Mesenchymal stem cell (in vitro differentiated cells and primary cell): ENCODE measurements around the gene GJA5.

Experiments used
- DNase-seq: peaks from one replicate; pipeline ENCODE4 v3.0.0-alpha.2; 2013
- H2AFZ ChIP-seq: one replicate; pipeline ENCODE4 v1.6.1; 2013; ENCODE audit warnings: low read depth, mild to moderate bottlenecking, control low read depth, inconsistent platforms, low read length, moderate library complexity
- H2AK5ac ChIP-seq: 2 replicates; pipeline ENCODE4 v1.6.1; 2013; ENCODE audit warnings: low read length, moderate library complexity, mild to moderate bottlenecking, inconsistent platforms; ENCODE audit not compliant: severe bottlenecking
- H2BK120ac ChIP-seq: one replicate; pipeline ENCODE4 v1.6.1; 2013; ENCODE audit warnings: low read depth, mild to moderate bottlenecking, inconsistent platforms, low read length, moderate library complexity
- H2BK12ac ChIP-seq, 2 experiments: one replicate each; pipeline ENCODE4 v1.6.1; 2013; ENCODE audit warnings: inconsistent platforms in 2 of 2, low read length in 2 of 2, mild to moderate bottlenecking in 2 of 2, moderate library complexity in 2 of 2, control low read depth in 1 of 2
- H2BK15ac ChIP-seq: one replicate; pipeline ENCODE4 v1.6.1; 2013; ENCODE audit warnings: mild to moderate bottlenecking, low read depth, inconsistent platforms; ENCODE audit not compliant: poor library complexity, severe bottlenecking
- H2BK5ac ChIP-seq: 2 replicates; pipeline ENCODE4 v1.6.1; 2013; ENCODE audit warnings: low read depth, mild to moderate bottlenecking, low read length, control low read depth, inconsistent platforms; ENCODE audit not compliant: poor library complexity, severe bottlenecking
- H3K14ac ChIP-seq, 2 experiments: one replicate each; pipeline ENCODE4 v1.6.1; 2013; ENCODE audit warnings: inconsistent platforms in 2 of 2, low read length in 2 of 2, control low read depth in 1 of 2, mild to moderate bottlenecking in 1 of 2, moderate library complexity in 1 of 2
- H3K18ac ChIP-seq, 2 experiments: one replicate each; pipeline ENCODE4 v1.6.1; 2013; ENCODE audit warnings: inconsistent platforms in 2 of 2, low read length in 2 of 2, control low read depth in 1 of 2, low read depth in 1 of 2, mild to moderate bottlenecking in 1 of 2
- H3K23ac ChIP-seq, 2 experiments: one replicate each; pipeline ENCODE4 v1.6.1; 2013; ENCODE audit warnings: inconsistent platforms in 2 of 2, low read length in 2 of 2, mild to moderate bottlenecking in 2 of 2, moderate library complexity in 2 of 2, control low read depth in 1 of 2
- H3K27ac ChIP-seq: 2 replicates; pipeline ENCODE4 v1.5.1; 2013; ENCODE audit warnings: mild to moderate bottlenecking, moderate library complexity, low read length, control low read depth, inconsistent platforms; ENCODE audit not compliant: poor library complexity, severe bottlenecking
- H3K27me3 ChIP-seq, 2 experiments: 2 replicates each; pipeline versions ENCODE4 v1.6.1 to v1.7.0; 2013; ENCODE audit warnings: low read length in 2 of 2, mild to moderate bottlenecking in 2 of 2, moderate library complexity in 2 of 2, control low read depth in 1 of 2, inconsistent platforms in 1 of 2; ENCODE audit not compliant: control insufficient read depth in 1 of 2, insufficient read depth in 1 of 2
- H3K36me3 ChIP-seq, 2 experiments: 2 replicates each; pipeline versions ENCODE4 v1.6.1 to v1.7.0; 2013; ENCODE audit warnings: low read length in 2 of 2, control low read depth in 1 of 2, inconsistent platforms in 1 of 2, low read depth in 1 of 2, mild to moderate bottlenecking in 1 of 2; ENCODE audit not compliant: insufficient read depth in 2 of 2, control insufficient read depth in 1 of 2
- H3K4ac ChIP-seq, 2 experiments: one replicate each; pipeline ENCODE4 v1.6.1; 2013; ENCODE audit warnings: inconsistent platforms in 2 of 2, low read length in 2 of 2, mild to moderate bottlenecking in 2 of 2, moderate library complexity in 2 of 2, control low read depth in 1 of 2, low read depth in 1 of 2
- H3K4me1 ChIP-seq: 2 replicates; pipeline ENCODE4 v1.6.1; 2013; ENCODE audit warnings: low read depth, low read length, control low read depth; ENCODE audit not compliant: control insufficient read depth, insufficient read depth
- H3K4me2 ChIP-seq: 2 replicates; pipeline ENCODE4 v1.6.1; 2013; ENCODE audit warnings: low read length, mild to moderate bottlenecking, inconsistent platforms; ENCODE audit not compliant: poor library complexity, severe bottlenecking
- H3K4me3 ChIP-seq, 2 experiments: 2 replicates each; pipeline versions ENCODE4 v1.5.1 to v1.7.0; 2013; ENCODE audit warnings: low read length in 2 of 2, mild to moderate bottlenecking in 2 of 2, control low read depth in 1 of 2, low read depth in 1 of 2; ENCODE audit not compliant: insufficient read depth in 1 of 2
- H3K79me1 ChIP-seq: replicated peaks from 2 replicates; pipeline ENCODE4 v1.6.1; 2013; ENCODE audit warnings: mild to moderate bottlenecking, control low read depth, low read length, inconsistent platforms; ENCODE audit not compliant: poor library complexity, severe bottlenecking
- H3K9ac ChIP-seq: 2 replicates; pipeline ENCODE4 v1.7.0; 2013; ENCODE audit warnings: mild to moderate bottlenecking, low read length, moderate library complexity
- H3K9me3 ChIP-seq: 2 replicates; pipeline ENCODE4 v1.7.0; 2013; ENCODE audit warnings: mild to moderate bottlenecking, low read length; ENCODE audit not compliant: control insufficient read depth
- H4K8ac ChIP-seq: one replicate; pipeline ENCODE4 v1.6.1; 2013; ENCODE audit warnings: inconsistent platforms, mild to moderate bottlenecking, low read length, moderate library complexity
- H4K91ac ChIP-seq: one replicate; pipeline ENCODE4 v1.6.1; 2013; ENCODE audit warnings: mild to moderate bottlenecking, low read length, inconsistent platforms
- WGBS: methylation state at CpG from one replicate; pipeline ENCODE4 v1.1.7; 2013; ENCODE audit warnings: mixed read lengths; 5-methylcytosine and 5-hydroxymethylcytosine counted together

Gene GJA5

GRCh38 chr1:147752511-147752910 is 7.9 kb downstream of the GJA5 start:
- Histone ChIP-seq H3K27me3 (peaks cover 0 to 4% of the 10 kb centered on the region in 2 experiments), H2BK5ac (no peak overlapping the region), H3K79me1 (no peaks in the 10 kb centered on the region), H3K4me1 (no peaks in the 10 kb centered on the region), H2AFZ (no peak overlapping the region), H4K8ac (no peak overlapping the region), H3K23ac (no peak overlapping the region), H4K91ac (no peak overlapping the region), H2BK12ac (no peak overlapping the region), H2BK120ac (no peak overlapping the region), H3K36me3 (no peaks in the 10 kb centered on the region), H3K4ac (no peak overlapping the region), H3K9me3 (no peaks in the 10 kb centered on the region), H3K27ac (no peak overlapping the region), H3K9ac (no peak overlapping the region), H3K14ac (no peak overlapping the region), H3K4me2 (no peak overlapping the region), H3K4me3 (no peak overlapping the region), H2BK15ac (no peak overlapping the region), H2AK5ac (no peak overlapping the region), H3K18ac (no peak overlapping the region)
- WGBS = 83% methylated on average over 3 of the region's 7 CpGs
- DNase-seq = no peak

GRCh38 chr1:147751346-147751745 is 9.1 kb downstream of the GJA5 start:
- Histone ChIP-seq H4K8ac (no peak overlapping the region), H3K4me2 (no peak overlapping the region), H3K23ac (no peak overlapping the region), H3K27ac (no peak overlapping the region), H3K27me3 (peaks cover 0 to 5% of the 10 kb centered on the region in 2 experiments), H3K18ac (no peak overlapping the region), H3K9ac (no peak overlapping the region), H2BK5ac (no peak overlapping the region), H2AK5ac (no peak overlapping the region), H3K9me3 (no peaks in the 10 kb centered on the region), H2BK15ac (no peak overlapping the region), H2BK120ac (no peak overlapping the region), H3K14ac (no peak overlapping the region), H3K79me1 (no peaks in the 10 kb centered on the region), H3K36me3 (no peaks in the 10 kb centered on the region), H3K4me3 (no peak overlapping the region), H2AFZ (no peak overlapping the region), H4K91ac (no peak overlapping the region), H3K4ac (no peak overlapping the region), H3K4me1 (no peaks in the 10 kb centered on the region), H2BK12ac (no peak overlapping the region)
- no peak for DNase-seq
- WGBS = 82% methylated on average over 5 of the region's 5 CpGs

GRCh38 chr1:147750618-147751217 is 9.7 kb downstream of the GJA5 start:
- H3K4me2 ChIP-seq = no peak overlapping the region
- no peaks in the 10 kb centered on the region for H3K79me1 ChIP-seq
- no peak overlapping the region for H2BK15ac ChIP-seq
- DNase-seq = no peak
- no peak overlapping the region for H3K4me3 ChIP-seq
- no peak overlapping the region for H2AK5ac ChIP-seq
- H2BK12ac ChIP-seq = no peak overlapping the region
- H2BK120ac ChIP-seq = no peak overlapping the region
- no peaks in the 10 kb centered on the region for H3K9me3 ChIP-seq
- H3K23ac ChIP-seq = no peak overlapping the region
- peaks cover 0 to 5% of the 10 kb centered on the region in 2 experiments for H3K27me3 ChIP-seq
- H4K91ac ChIP-seq = no peak overlapping the region
- no peak overlapping the region for H3K27ac ChIP-seq
- no peak overlapping the region for H3K14ac ChIP-seq
- H3K36me3 ChIP-seq = no peaks in the 10 kb centered on the region
- H3K4me1 ChIP-seq = no peaks in the 10 kb centered on the region
- no peak overlapping the region for H3K18ac ChIP-seq
- no peak overlapping the region for H4K8ac ChIP-seq
- no peak overlapping the region for H3K4ac ChIP-seq
- H2AFZ ChIP-seq = no peak overlapping the region
- no peak overlapping the region for H2BK5ac ChIP-seq
- WGBS = 58% methylated on average over 3 of the region's 7 CpGs
- no peak overlapping the region for H3K9ac ChIP-seq

GRCh38 chr1:147749792-147750191 is 10.6 kb downstream of the GJA5 start:
- Histone ChIP-seq H3K27me3 (peaks cover 0 to 5% of the 10 kb centered on the region in 2 experiments), H3K18ac (no peak overlapping the region), H3K4me1 (no peaks in the 10 kb centered on the region), H3K14ac (no peak overlapping the region), H3K4me3 (no peak overlapping the region), H3K23ac (no peak overlapping the region), H2AK5ac (no peak overlapping the region), H3K9ac (no peak overlapping the region), H4K91ac (no peak overlapping the region), H2BK12ac (no peak overlapping the region), H3K27ac (no peak overlapping the region), H4K8ac (no peak overlapping the region), H2AFZ (no peak overlapping the region), H2BK15ac (no peak overlapping the region), H3K4me2 (no peak overlapping the region), H3K4ac (no peak overlapping the region), H3K9me3 (no peaks in the 10 kb centered on the region), H3K36me3 (no peaks in the 10 kb centered on the region), H3K79me1 (no peaks in the 10 kb centered on the region), H2BK5ac (no peak overlapping the region), H2BK120ac (no peak overlapping the region)
- DNase-seq = no peak
- WGBS = 77% methylated on average over 2 of the region's 2 CpGs
